Measurements from ENCODE around the gene INVS.

DNA sequence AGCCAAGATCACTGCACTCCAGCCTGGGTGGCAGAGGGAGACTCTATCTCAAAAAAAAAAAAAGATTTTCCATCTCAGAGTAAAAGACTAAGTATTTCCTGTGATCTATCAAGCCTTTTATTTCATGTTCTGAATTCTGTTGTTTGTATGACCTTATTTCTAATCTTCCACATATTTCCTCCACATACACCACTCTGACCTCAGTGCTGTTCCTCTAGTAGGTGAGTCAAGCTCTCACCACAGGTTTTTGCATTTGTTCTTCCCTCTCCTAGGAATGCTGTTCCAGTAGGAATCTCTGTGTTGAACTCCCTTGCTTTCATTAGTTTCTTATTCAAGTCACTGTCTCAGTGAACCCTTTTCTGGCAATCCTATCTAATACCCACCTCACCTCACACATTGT lies 68.1 kb downstream of the INVS start:
- TF ChIP-seq, protein P1, sequence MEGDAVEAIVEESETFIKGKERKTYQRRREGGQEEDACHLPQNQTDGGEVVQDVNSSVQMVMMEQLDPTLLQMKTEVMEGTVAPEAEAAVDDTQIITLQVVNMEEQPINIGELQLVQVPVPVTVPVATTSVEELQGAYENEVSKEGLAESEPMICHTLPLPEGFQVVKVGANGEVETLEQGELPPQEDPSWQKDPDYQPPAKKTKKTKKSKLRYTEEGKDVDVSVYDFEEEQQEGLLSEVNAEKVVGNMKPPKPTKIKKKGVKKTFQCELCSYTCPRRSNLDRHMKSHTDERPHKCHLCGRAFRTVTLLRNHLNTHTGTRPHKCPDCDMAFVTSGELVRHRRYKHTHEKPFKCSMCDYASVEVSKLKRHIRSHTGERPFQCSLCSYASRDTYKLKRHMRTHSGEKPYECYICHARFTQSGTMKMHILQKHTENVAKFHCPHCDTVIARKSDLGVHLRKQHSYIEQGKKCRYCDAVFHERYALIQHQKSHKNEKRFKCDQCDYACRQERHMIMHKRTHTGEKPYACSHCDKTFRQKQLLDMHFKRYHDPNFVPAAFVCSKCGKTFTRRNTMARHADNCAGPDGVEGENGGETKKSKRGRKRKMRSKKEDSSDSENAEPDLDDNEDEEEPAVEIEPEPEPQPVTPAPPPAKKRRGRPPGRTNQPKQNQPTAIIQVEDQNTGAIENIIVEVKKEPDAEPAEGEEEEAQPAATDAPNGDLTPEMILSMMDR (IDR thresholded peaks at IDR 0.05; ENCODE audit: low read depth, low read length, poor library complexity, severe bottlenecking) = no peak
- no peak for TF ChIP-seq EZH2phosphoT487 (IDR thresholded peaks at IDR 0.05; ENCODE audit: borderline replicate concordance, low read length)
